Left kidney (tissue), 2 donors: Measurements from ENCODE around the gene FOXI3. TPM values are rescaled to one million over a fixed set of nuclear protein-coding genes. Genes with fewer than 3 reads are reported as not detected.
"Not testable (repeated sequence)": the region's sequence is repeated elsewhere in the genome, so short reads cannot be mapped to it uniquely, and the experiment has no call there.

Source experiments
- DNase-seq: peaks from one replicate; pipeline ENCODE4 v3.0.0-alpha.2; 2013
- polyA plus RNA-seq: library from polyadenylated mRNA; unstranded; fragments of 120-200 nt; gene quantifications from one replicate; pipeline ENCODE4 v1.2.1, GENCODE V29; 2013; ENCODE audit not compliant: insufficient read length

Gene FOXI3
- polyA plus RNA-seq, 1 donor: 0.22 TPM

DNA sequence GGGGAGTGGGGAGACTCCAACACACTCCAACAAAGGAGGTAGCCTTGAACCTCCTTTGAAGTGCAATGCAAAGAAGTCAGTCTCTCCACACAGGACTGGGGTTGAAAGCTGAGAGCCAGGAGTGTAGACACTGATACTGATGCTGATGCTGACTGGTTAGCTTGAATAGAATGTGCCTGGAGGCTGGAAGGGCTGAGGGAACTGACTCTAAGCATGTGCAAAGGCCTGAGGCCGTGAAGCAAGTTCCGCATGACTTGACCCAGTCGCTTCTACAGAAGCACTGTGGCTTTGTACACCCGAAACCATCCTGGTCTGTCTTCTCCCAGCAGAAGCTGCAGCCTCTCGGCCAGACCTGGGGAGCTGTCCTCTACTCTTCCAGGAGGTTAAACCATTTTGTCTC, 10.4 kb downstream of the FOXI3 start:
- DNase-seq: no peak

DNA sequence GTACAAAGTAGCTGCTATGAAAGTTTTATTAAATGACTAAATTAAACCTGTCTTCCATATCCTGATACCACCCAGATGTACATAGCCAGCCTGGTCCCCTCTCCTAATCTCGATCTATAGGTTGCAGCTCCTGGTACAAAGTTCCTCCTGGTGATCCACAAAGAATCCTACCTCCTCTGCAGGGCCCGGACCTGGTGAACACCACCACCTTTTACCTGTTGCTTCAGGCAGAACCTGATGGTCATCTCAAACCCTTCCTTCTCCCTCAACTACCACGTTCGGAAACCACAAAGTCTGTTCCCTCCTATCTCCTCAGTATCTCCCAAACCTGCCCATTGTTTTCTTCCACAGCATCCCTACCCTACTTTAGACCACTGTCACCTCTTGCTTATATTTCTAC, 15.5 kb downstream of the FOXI3 start:
- DNase-seq: no peak

DNA sequence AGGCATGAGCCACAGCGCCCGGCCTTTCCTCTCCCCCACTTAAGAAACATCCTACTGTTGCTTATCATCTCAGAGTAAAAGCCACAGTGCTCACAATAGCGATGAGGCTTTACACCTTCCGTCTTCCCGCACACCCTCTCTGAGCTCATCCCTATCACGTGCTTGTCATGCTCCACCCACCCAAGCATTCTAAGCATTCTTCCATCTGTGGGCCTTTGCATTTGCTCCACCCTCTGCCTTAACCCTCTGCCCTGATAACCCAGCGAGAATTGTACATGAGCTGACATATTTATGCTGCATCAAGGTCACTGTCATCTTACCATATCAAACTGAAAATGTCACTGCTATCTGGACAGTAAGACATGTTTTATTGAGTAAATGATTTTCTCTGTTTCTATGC, 22.6 kb downstream of the FOXI3 start:
- DNase-seq: no peak

DNA sequence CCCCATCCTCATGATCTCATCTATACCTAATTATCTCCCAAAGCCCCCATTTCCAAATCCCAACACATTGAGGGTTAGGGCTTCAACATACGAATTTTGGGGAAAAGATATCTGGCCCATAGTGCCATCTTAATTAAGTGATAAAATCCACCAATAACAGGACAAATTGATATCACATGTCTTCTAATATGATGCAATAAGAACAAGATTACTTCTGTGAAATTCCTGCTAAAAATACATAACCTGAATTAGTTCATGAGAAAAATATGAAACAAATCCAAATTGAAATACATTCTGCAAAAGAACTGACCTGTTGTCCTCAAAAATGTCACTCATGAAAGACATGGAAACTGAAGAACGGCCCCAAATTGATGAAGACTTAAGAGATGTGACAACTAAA, 28.8 kb downstream of the FOXI3 start:
- no peak for DNase-seq

DNA sequence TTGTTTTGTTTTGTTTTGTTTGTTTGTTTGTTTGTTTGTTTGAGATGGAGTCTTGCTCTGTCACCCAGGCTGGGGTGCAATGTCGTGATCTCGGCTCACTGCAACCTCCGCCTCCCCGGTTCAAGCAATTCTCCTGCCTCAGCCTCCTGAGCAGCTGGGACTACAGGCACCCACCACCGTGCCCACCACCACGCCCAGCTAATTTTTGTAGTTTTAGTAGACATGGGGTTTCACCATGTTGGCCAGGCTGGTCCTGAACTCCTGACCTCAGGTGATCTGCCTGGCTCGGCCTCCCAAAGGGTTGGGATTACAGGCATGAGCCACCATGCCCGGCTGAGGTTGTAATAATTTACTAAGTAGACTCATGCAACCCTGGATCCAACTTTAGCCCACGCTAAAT, 33.4 kb downstream of the FOXI3 start:
- DNase-seq: not testable (repeated sequence)

DNA sequence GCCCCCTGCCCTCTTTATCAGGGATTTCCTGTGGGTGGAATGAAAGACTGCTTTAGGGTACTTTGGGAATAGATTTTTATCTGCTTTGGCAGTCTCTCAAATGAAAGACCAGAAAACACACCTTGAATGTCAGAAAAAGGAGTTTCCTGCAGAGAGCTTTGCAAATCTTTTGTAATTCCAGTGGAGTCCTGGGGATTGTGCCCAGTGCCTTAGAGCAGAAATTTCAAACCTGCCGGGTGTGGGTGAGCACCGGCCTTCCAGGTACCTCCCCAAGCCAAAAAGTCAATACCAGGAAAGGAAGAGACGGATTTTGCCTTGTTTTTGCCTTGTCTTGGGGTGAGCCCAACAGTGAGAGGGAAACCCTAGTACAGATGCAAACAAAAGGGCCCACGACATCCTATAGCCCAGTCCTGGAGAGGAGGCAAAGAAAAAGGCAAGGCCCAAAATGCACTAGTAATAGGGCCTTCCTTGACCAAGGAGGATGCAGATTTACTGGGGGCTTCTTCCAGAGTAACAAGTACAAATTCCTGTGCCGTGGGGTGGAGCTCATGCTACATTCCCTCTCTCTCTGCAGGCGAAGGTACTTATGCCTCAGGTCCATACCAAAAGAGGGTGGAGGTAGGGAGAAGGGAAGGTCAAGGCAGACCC, 36.4 kb downstream of the FOXI3 start:
- no peak for DNase-seq

DNA sequence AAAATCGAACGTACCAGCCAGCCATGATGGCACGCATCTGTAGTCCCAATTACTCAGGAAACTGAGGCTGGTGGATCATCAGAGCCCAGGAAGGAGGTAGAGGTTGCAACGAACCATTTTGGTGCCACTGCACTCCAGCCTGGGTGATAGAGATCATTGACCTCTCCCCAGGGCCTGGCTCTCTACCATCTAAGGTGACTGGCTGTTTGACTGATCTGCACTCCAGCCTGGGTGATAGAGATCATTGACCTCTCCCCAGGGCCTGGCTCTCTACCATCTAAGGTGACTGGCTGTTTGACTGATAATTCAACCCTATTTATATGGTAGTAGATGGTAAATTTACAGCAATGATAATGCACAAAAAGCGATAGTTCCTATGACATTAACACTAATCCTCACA, 43.6 kb downstream of the FOXI3 start:
- DNase-seq: not testable (repeated sequence)

DNA sequence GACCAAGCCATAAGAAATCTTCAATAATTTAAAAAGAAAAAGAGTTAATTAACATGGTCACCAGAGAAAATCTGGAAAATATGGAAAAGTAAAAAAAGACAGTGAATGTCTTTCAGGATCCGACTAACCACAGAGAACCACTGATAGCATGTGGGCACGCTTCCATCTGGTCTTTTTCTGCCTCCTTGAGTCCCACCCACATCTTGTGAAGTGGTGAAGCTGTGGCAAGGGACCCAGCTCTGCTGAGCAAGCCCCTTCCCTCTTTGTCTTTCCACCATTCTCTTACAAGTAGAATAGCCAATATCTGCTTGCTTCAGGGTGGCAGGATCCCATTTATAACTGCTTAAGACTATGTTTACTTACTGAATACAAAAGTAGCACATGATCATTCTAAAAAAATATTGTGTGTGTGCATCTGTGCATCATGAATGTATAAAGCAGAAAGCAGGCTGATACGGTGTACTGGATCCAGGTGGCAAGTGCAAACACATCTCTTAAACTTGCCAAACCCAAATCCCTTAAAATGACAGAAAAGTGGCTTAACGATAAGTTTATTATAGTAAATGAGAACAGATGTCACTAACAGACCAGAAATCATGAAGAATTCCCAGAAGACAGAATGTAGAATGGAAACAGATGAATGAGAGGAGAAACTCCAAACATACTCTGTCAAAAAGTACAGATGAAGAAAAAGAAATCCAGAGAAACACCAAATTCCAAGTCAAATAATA, 52.3 kb downstream of the FOXI3 start:
- DNase-seq: no peak

DNA sequence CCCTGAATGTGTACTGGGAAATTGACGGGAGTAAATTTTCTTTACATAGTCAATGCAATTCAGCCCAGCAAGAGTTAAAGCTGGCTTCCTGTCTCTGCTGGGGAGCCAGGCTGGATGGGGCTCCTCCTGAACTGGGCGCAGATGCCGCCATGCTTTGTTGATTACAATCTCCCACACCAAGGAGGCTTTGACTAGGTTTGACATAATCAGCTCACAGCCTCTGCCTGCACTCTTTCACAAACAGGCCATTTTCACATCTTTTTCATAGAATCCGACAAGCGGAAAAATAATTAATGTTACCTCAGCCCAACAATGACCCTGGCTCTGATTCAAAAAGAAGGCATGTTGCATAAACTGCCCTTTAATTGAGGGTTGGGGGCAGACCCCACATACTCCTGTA, 54.3 kb downstream of the FOXI3 start:
- no peak for DNase-seq

Other genes with a start within 250 kb of the FOXI3 start
- gene EIF2AK3, start 174.8 kb upstream of the FOXI3 start, polyA plus RNA-seq: 28.0 TPM
- 32.6 TPM for gene RPIA, start 239.0 kb upstream of the FOXI3 start, polyA plus RNA-seq